GM12878 (cell line): ENCODE measurements around the gene UPK3BL2.
"Not testable (repeated sequence)": the region's sequence is repeated elsewhere in the genome, so short reads cannot be mapped to it uniquely, and the experiment has no call there.

Experiments
- EZH2 ChIP-seq: IDR thresholded peaks from 2 replicates; pipeline ENCODE4 v1.6.1; 2012; ENCODE audit warnings: low read depth, mild to moderate bottlenecking, control low read depth, inconsistent platforms, low read length, borderline replicate concordance; ENCODE audit not compliant: control insufficient read depth
- TF ChIP-seq, protein P1 (sequence below), 3 experiments: IDR thresholded peaks in 2 of 3; conservative IDR thresholded peaks in 1 of 3; 2 replicates each; pipeline ENCODE4 v1.5.1; 2011; ENCODE audit warnings: low read depth in 3 of 3, low read length in 3 of 3, mild to moderate bottlenecking in 3 of 3, control low read depth in 2 of 3, moderate library complexity in 2 of 3, inconsistent platforms in 1 of 3, mixed read lengths in 1 of 3; ENCODE audit not compliant: control insufficient read depth in 2 of 3, insufficient read depth in 1 of 3; ENCODE audit errors: extremely low read depth in 1 of 3

- TF ChIP-seq, protein P1, sequence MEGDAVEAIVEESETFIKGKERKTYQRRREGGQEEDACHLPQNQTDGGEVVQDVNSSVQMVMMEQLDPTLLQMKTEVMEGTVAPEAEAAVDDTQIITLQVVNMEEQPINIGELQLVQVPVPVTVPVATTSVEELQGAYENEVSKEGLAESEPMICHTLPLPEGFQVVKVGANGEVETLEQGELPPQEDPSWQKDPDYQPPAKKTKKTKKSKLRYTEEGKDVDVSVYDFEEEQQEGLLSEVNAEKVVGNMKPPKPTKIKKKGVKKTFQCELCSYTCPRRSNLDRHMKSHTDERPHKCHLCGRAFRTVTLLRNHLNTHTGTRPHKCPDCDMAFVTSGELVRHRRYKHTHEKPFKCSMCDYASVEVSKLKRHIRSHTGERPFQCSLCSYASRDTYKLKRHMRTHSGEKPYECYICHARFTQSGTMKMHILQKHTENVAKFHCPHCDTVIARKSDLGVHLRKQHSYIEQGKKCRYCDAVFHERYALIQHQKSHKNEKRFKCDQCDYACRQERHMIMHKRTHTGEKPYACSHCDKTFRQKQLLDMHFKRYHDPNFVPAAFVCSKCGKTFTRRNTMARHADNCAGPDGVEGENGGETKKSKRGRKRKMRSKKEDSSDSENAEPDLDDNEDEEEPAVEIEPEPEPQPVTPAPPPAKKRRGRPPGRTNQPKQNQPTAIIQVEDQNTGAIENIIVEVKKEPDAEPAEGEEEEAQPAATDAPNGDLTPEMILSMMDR (IDR thresholded peaks at IDR 0.05 in 2 of 3, conservative IDR thresholded peaks at IDR 0.05 in 1 of 3; ENCODE audit: control insufficient read depth in 2 of 3, extremely low read depth in 1 of 3, insufficient read depth in 1 of 3, low read depth in 3 of 3, low read length in 3 of 3) = not testable (repeated sequence)
- TF ChIP-seq EZH2 = not testable (repeated sequence)
These were observed 8.4 kb downstream of the UPK3BL2 start for GRCh38 chr7:102535062-102535615.
